ENCODE data around the gene HMGN4.

HMGN4 gene

GRCh38 chr6:26578279-26578678, 40.1 kb downstream of the HMGN4 start:
- DNase-seq (ENCODE audit: low read depth): no peak

GRCh38 chr6:26578741-26579140, 40.6 kb downstream of the HMGN4 start:
- DNase-seq (ENCODE audit: low read depth): no peak

- DNase-seq (ENCODE audit: low read depth): no peak
These were observed 43.2 kb downstream of the HMGN4 start for GRCh38 chr6:26581164-26581915.

- DNase-seq (ENCODE audit: low read depth): no peak
These were observed 50.8 kb downstream of the HMGN4 start for GRCh38 chr6:26588965-26589364.

- no peak for DNase-seq (ENCODE audit: low read depth)
These were observed 54.5 kb downstream of the HMGN4 start for GRCh38 chr6:26592649-26593048.

- DNase-seq (ENCODE audit: low read depth): no peak
These were observed 55.3 kb downstream of the HMGN4 start for GRCh38 chr6:26593278-26594130.

GRCh38 chr6:26594131-26594498, 55.9 kb downstream of the HMGN4 start:
- no peak for DNase-seq (ENCODE audit: low read depth)

- DNase-seq (ENCODE audit: low read depth): no peak
These were observed 56.8 kb downstream of the HMGN4 start for GRCh38 chr6:26594730-26595632.

GRCh38 chr6:26595669-26596269, 57.6 kb downstream of the HMGN4 start:
- DNase-seq (ENCODE audit: low read depth): peak; percentile 91
